Endometrial microvascular endothelial cells (primary cell): ENCODE data around the gene KIF17. TPM values are rescaled to one million over a fixed set of nuclear protein-coding genes. Genes with fewer than 3 reads are reported as not detected.
"Not testable (repeated sequence)": the region's sequence is repeated elsewhere in the genome, so short reads cannot be mapped to it uniquely, and the experiment has no call there.

Source experiments
- in situ Hi-C: cut with HindIII; loops from 2 replicates; pipeline ENCODE4 v1.10.0; 2017; ENCODE audit warnings: low sequenced_read_pairs, low pct_unique_long_range_greater_than_20kb; ENCODE audit errors: inconsistent ontology term
- total RNA-seq: library from RNA; depleted of rRNA; stranded (reverse); fragments of >200 nt; gene quantifications from one replicate; pipeline ENCODE4 v1.2.3, GENCODE V29; 2015; ENCODE audit errors: inconsistent ontology term

The KIF17 gene
- total RNA-seq, 1 donor from 2014 or later, result 26.4 TPM

DNA sequence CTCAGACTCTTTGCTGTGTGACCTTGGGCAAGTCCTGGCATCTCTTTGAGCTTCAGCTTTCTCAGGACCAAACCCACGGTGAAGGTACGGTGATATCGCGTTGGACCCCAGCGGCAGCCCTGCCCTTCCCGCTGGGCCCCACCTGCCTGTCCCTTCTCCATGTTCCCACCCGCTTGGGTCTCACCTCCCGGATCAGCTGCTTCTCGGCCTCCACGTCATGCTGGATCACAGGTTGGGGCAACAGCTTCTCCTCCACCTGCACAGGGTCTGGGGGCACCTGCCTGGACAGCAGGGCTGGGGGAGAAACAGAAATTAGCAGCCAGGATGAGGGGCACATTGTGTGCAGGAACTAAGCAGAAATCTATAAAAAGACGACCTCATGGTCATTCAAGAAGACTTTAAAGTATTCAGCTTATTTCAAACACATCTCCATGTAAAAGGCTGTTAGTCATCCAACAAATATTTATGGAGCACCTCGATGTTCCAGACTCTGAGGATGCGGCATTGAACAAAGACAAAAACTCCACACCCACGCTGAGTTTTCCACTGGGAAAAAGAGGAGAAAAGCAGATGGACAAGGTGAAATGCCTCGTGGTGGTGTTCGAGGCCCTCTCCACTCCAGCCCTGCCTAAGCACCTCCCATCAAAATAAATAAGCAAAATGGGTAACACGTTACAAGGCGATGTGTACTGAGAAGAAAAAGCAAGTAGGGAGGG, 19.5 kb downstream of the KIF17 start:
- in situ Hi-C loops, result no loop called here

DNA sequence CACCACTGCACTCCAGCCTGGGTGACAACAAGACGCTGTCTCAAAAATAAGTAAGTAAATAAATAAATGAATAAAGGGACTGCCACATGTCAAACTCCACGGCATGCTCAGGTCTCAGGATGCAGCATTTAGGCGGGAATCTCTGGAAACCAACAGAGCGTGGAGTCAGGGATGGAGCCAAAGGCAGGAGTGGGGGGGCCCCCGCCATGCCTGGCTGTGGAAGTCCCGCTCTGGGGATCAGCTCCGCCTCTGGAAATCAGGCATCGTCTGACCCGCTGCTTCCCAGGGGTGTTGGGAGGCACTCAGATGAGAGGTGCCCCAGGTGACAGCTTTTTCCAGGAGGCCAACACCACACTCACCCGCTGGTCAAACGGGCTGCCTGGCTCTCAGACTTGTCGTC, 20.2 kb downstream of the KIF17 start:
- in situ Hi-C loops, result no loop called here

DNA sequence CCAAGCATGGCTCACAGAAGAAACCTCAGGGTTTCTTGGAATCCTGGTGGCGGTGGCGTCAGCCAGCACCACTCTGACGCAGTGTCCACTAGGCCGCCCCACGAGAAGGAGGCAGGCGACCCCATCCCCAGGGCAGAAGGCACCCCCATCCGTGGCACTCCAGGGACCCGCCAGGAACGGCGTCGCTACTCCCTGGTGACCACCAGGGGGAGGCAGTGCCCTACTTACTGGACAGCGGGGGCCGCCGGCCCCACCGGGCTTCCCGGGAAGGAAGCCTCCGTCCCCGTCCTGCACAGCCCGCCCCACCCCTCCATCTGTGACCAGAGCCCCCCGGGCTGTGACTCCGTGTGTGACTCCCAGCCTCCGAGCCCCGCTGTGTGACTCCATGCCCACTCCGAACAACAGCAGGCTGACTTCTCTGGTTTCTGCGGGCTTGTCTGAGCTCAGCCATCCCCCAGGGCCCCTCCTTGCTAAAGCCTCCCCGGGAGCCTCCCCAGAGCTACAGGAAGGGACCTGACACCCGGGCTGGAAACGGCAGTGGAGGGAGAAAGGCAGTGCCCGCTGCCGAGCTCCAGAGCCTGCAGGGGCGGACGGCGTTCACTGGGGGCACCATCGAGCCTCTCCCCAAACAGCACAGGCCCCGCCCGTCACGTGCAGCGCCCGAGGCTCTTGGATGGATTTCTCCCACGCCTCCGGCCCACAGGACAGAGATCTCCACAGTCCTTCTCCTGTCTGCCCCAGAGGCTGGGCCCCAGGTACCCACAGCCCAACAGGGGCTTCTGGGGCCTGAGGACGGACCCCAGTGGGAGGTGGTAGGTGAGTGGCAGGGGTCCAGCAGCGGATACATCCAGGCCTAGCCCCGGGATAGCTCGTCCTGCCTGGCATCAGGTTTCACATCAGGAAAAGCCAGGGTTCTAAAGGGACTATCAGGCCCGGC, 21.1 kb downstream of the KIF17 start:
- in situ Hi-C loops, result no loop called here

DNA sequence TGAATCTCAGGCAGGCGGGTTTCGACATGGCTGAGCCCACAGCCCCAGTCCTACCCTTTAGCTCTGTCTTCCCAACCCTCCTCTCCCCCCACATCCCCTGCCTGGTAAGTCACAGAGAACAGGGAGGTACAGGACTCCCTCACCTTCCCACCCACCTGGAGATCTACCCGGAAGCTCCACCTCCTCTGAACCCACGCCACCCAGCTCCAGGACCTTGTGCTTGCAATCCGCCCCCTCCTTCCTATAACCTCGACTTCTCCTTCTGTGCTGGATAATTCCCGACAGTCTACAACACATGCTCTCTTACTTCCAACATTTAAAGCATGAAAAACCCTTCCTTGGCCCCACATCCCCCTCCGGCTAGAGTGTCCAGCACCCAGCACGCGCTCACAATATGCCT, 22.3 kb downstream of the KIF17 start:
- in situ Hi-C loops, result no loop called here

DNA sequence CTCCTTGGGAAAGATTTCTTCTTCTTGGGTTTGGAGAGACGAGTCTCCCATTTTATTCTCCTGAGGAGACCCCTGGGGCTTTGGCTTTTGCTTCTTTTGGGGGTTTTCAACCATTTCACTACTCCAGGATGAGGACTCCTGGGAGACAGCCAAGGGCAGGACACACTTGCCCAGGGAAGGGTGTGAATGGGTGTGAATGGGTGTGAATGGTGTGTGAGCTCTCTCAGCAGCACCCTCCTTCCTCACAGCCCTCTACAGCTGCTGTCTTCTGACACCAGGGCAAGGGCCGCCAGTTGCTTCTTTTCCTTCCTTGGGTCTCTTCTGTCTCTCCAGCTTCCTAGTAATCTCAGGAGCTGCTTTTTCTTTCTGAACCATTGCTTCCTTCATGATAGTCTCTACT, 24.2 kb downstream of the KIF17 start:
- in situ Hi-C loops, result no loop called here

DNA sequence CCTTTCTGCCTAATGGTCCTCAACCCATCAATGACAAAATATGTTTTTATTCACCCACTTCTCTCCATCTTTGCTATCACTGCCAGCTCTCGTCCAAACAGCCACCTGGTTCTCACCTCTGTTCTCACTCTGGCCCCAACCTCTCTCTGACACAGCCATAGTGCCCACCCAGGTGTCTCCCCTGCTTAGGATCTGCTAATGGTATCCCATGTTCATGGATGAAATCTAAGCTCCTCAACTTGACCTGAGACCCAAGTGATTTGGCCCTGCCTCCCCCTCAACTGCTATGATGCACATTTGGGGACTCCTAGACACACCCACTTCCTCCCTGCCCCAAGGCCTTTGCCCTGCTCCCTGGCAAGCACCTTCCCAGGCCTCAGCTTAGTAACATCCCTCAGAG, 25.9 kb downstream of the KIF17 start:
- in situ Hi-C loops, result no loop called here

DNA sequence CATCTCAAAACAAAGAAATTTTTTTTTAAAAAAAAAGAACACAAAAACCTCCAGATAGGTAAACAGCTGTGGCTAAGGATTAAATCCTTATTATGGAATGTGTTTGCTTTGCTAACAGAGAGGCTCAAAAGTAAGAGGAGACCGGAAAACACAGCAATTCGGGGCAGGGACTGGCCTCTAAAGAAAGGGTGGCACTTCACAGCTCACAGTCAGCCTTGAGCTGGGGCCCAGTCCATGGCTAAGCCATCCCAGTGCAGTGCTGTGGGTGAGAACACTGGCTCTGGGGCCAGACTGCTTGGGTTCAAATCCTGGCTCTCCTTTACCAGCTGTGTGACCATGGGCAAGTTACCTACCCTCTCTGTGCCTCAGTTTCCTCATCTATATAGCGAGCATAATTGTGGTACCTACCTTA, 28.2 kb downstream of the KIF17 start:
- in situ Hi-C loops, result no loop called here

DNA sequence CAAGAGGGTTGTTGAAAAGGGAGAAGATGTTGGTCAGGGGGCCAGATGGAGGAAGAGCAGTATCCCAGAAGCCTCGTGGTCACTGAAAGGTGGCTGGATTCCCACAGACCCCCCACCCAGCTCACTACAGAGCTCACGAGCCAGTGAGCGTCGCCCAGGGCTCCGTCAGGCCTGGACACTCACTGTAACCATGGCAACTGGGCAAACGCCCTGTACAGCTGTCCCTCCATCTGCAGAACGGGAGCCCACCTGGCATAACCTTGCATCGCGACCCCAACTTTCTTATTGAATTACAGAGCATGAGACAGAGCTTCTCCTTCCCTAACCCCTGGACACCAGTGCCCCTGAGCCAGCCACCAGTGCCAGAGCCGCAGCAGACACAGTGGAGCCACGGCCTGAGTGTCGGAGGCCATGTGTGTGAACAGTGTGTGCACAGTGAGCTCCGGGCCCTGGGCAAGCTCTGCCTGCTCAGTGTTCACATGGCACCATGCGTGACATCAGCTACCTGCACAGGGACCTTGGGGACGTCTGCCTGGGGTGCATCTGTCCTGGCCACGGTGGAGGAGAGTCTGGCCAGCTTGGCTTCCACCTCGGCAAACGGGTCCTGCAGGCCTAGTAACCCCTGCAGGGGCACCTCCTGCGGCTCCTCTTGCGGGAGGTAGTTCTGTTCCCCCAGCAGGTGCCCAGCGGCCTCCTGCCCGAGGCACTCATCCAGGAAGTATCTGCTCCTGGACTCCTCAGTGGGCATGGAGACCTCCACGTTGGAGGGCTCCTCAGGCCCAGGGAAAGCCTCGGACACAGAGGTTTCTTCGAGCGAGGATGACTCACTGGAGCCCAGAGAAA, 30.7 kb downstream of the KIF17 start:
- in situ Hi-C loops, result no loop called here

DNA sequence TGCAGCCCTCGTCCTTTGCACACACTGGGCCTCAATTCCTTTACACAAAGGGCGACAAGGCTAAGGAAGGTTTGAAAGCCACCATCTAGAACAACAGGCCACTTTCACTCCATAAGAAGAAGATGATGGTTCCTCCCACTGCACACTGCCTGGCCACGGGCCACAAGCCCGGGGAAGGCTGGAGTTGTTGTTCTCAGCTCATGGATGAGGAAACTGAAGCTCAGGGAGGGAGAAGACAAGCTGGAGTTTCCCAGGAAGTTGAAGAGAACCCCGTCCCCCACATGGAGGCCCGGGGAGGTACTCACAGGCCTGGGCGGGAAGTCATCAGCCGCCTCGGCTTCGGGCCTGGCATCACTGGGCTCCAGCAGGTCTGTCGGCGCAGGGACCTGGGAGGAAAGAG, 32.1 kb downstream of the KIF17 start:
- in situ Hi-C loops, result no loop called here

DNA sequence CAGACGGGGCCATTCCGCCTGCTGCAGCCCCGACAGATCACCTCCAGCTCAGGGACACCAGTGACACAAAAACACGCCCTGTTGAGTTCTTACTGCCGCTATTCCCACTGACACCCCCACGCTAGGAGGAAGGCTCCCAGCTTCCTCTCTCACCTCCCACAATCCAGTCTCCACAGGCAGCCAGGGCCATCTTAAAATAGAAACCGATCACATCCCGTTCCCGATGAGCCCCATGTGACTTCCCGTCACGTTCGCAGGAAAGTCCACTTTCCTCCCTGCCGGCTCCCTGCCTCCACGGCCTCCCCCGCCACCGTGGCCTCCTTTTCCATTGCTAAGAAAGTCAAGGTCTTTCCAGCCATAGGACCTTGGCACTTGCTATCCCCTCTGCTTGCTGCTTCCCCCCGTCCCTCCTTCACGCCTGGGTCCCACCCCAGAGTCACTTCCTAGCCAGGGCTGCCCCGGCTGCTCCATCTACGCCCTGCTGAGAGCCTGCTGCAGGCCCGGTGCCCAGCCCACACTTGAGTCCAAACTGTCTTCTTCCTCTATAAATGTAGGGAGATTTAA, 32.6 kb downstream of the KIF17 start:
- in situ Hi-C loops, result no loop called here

DNA sequence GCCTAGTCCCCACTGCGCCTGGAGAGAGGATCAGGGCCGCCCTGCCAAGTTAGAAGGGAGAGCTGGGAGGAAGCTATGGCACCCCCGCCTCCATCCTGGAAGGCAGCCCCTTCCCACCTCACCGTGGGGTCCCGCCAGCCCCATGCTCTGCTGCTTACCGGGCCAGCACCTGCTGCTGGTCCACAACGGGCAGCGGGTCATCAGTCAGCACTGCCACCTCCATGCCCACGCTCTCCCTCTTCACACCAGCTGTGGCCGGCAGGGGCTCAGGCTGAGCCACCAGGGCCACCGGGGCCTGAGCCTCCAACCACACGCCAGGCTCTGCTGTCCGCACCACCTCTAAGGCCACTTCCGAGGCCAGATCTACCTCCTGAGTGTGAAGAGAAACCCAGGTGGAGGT, 33.2 kb downstream of the KIF17 start:
- in situ Hi-C loops, result no loop called here

DNA sequence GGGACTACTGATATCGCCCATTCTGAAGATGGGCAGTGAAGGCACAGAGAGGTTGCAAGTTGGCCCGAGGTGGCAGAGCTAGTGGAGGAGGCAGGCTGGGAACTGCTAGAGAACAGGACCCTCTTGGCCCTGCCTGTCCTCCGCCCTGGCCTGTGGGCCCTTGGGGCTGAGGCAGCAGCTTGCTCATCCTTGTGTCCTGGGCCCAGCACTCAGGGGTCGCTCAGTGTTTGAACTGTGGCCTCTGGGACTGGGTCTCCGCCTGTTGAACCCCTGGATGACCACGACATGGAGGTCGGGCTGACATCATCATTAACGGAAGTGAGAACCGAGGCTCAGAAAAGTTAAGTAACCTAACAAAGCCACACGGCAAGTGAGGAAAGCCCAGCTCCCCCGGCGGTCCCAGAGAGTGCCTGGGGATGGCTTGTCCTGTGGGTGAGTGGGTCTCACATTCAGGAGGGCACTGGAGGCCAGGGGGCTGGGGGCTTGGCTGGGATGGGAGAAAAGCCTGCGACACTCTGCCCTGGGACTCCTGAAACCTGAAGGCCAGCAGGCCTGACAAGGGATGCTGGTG, 33.7 kb downstream of the KIF17 start:
- in situ Hi-C loops, result no loop called here

DNA sequence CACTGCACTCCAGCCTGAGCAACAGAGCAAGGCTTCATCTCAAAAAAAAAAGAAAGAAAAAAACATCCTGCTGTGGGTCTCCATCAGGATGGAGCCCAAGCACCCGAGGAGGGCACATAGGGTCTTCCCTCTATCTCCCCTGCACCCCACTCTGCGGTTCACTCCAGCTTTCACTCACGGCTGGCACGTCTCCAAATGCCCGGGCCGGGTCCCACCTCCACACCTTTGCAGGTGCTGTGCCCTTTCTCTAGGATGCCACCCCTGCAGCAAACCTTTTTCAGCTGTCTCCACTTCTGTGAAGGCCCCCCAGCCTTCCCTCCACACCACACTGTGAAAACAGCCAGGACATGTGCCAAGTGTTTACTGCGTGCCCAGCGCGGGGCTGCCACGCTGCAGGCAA, 34.2 kb downstream of the KIF17 start:
- in situ Hi-C loops, result no loop called here

DNA sequence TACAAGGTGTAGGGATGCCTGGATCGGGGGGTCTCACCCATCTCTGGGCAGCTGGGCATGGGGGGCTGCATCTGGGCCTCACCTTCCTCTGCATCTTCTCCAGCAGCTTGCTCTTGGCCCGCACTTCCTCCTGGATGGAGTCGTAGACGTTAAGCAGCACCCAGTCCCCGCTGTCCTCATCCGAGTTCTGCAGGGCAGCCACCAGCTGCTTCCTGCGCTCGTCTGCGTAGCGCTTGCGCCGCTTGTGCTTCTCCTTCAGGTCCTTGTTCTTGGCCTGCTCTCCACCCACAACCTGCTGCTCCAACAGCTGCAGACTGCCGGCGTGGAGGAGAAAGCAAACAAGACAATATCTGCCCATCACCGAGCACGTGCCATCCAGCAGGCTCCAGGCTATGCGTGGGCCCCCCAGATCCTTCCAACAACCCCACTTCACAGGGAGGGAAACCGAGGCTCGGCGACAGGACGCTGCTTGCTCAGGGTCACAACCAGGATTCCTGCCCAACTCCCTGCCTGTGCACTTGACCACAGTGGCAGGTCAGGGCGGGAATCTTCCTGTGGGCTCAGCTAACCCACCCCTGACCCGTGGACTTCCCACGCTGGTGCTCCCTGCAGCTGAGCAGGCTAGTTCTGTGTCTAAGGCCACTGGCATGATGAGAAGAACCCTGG, 35.1 kb downstream of the KIF17 start:
- in situ Hi-C loops, result no loop called here

DNA sequence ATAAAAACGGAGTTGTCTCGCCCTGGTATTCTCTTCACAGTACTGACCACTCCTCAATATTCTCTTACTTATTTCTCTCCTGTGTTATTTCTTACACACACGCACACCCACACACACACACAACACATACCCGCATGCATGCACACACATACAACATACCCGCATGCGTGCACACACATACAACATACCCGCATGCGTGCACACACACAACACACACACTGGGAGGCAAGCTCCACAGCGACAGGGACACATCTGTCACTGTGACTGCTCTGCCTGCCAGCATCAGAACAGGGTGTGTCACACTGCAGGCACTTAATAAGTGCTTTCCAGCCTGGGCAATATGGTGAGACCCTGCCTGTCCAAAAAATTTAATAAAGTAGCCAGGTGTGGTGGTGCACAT, 35.8 kb downstream of the KIF17 start:
- in situ Hi-C loops, result no loop called here

DNA sequence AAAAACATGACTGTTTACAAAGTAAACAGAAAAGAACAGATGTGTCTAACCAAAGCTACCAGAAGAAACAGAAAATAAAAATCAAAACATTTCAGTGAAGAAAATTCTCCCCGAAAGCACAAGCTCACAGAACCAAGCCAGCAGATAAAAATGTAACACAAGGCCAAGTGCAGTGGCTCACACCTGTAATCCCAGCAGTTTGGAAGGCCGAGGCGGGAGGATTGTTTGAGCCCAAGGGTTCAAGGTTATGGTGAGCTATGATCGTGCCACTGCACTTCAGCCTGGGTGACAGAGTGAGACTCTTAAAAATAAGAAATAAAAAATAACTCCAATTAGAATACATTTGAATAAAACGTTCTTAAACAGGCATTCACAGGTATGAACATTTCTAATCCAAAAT, 37.5 kb downstream of the KIF17 start:
- in situ Hi-C loops, result no loop called here

DNA sequence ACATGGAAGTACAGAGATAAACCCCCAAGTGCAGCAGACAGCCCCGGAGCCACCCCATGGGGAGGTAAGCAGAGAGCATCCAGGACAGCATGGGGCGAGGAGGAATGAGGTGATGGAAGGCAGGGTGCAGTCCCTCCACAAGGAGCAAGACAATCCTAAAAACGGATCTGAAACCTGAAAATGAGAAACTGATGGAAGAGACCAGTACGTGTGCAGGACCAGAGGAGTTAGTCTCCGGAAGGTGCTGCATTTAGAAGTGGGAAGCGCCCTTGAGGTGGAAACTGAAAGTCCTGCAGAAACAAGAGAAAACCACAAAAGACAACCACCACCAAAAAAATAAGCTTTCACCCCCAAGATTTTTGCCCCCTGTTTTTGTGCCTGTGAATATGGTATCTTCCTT, 39.2 kb downstream of the KIF17 start:
- in situ Hi-C loops, result no loop called here

DNA sequence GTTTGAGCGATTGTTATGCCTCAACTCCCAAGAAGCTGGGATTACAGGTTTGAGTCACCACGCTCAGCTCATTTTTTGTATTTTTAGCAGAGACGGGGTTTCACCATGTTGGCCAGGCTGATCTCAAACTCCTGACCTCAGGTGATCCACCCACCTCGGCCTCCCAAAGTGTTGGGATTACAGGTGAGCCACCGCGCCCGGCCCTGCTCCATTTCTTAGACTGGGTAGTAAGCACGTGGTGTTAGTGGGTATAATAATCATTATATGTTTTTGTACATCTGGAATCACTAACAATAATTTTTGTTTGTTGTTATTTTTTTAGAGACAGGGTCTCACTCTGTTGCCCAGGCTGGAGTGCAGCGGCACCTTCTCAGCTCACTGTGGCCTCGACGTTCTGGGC, 44.2 kb downstream of the KIF17 start:
- in situ Hi-C loops, result not testable (repeated sequence)
